H1 (cell line): ENCODE measurements around the gene RNF38. TPM values are rescaled to one million over a fixed set of nuclear protein-coding genes. Genes with fewer than 3 reads are reported as not detected.

Source experiments
- CBX5 ChIP-seq: fragments of 300-800, 300-1000 bp; sonication (generic); IDR thresholded peaks from 2 replicates; pipeline ENCODE4 v1.7.1; 2016; ENCODE audit warnings: antibody characterized with exemption, low read length, low read depth
- MAFK ChIP-seq: IDR thresholded peaks from 2 replicates; pipeline ENCODE4 v1.6.1; 2012; ENCODE audit warnings: low read depth, mild to moderate bottlenecking, improper control_type of control experiment, low read length
- PHF8 ChIP-seq: fragments of 200-600 bp; sonication (generic); conservative IDR thresholded peaks from 2 replicates; pipeline ENCODE4 v1.7.1; 2012; ENCODE audit warnings: low read depth, mild to moderate bottlenecking, inconsistent platforms, low read length, moderate library complexity
- SRF ChIP-seq: IDR thresholded peaks from 2 replicates; pipeline ENCODE4 v1.6.1; 2011; ENCODE audit warnings: mild to moderate bottlenecking, low read depth, low read length, moderate library complexity
- TEAD4 ChIP-seq: IDR thresholded peaks from 2 replicates; pipeline ENCODE4 v1.6.1; 2012; ENCODE audit warnings: low read depth, low read length, inconsistent platforms, mixed read lengths
- polyA plus RNA-seq, 7 experiments: library from polyadenylated mRNA; depleted of rRNA in 3 of 7; stranded (reverse) in 5 of 7; unstranded in 2 of 7; fragments of >200 nt in 5 of 7; fragments of 200-250 nt in 2 of 7; gene quantifications; 1 replicate in 5 of 7; 2 replicates in 1 of 7; 4 replicates in 1 of 7; pipeline versions ENCODE4 v1.2.1 to v1.2.3, GENCODE V29; 2011 to 2013; ENCODE audit warnings: missing spikeins in 2 of 7, mixed read lengths in 2 of 7
- total RNA-seq: library from RNA; stranded (reverse); fragmentation: NEBNext Ultra II Directional; extraction: Animal tissue kit (Norgen Biotek cat#: 25700); gene quantifications from 2 replicates; pipeline ENCODE4 v1.2.1, GENCODE V29; 2021

Gene RNF38
- total and polyA plus RNA-seq, 2 of the 8 experiments (the other 6 are each of a cell fraction or from before 2014, with no cell fraction given) = 54.9 to 60.9 TPM

DNA sequence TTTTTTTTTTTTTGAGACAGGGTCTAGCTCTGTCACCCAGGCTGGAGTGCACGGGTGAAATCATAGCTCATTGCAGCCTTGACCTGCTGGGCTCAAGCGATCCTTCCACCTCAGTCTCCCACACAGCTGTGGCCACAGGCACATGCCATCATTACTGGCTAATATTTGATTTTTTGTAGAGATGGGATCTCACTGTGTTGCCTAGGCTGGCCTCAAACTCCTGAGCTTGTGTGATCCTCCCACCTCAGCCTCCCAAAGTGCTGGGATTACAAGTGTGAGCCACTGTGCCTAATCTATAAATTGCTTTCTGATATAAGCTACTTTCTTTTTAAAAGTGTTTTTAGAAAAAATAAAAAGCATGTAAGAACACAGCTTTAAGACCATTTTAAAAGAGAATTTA lies 85.3 kb downstream of the RNF38 start (continued):
- TF ChIP-seq MAFK = no peak
- no peak for TF ChIP-seq PHF8
- no peak for TF ChIP-seq TEAD4
- no peak for TF ChIP-seq SRF
- no peak for TF ChIP-seq CBX5
